Activated naive CD4-positive, alpha-beta T cell treated with anti-CD3 and anti-CD28 coated beads, Interleukin-2, amount 50 U/mL, for 72 hours (primary cell): ENCODE data around the gene DRAM2. TPM values are rescaled to one million over a fixed set of nuclear protein-coding genes. Genes with fewer than 3 reads are reported as not detected.

Source experiments
- ATAC-seq, 2 donors: fragments of 150-1000 bp; cut with Tn5 transposase; 2 replicates each; pipeline ENCODE4 v1.10.0; 2021; ENCODE audit warnings: mild to moderate bottlenecking in 2 of 2, moderate library complexity in 2 of 2
- DNase-seq, 2 donors: peaks; one replicate each; pipeline ENCODE4 v3.0.0; 2021 to 2022; ENCODE audit warnings: low spot score in 2 of 2
- H3K27ac Mint-ChIP-seq, 2 donors: one replicate each; pipeline ENCODE4 v1.8.0; 2022; ENCODE audit warnings: mild to moderate bottlenecking in 2 of 2, mixed read lengths in 2 of 2
- H3K36me3 Mint-ChIP-seq, 2 donors: one replicate each; pipeline ENCODE4 v1.8.0; 2022; ENCODE audit warnings: mixed read lengths in 2 of 2
- H3K9me3 Mint-ChIP-seq, 2 donors: one replicate each; pipeline ENCODE4 v1.8.0; 2022; ENCODE audit warnings: mixed read lengths in 2 of 2
- total RNA-seq, 2 donors: library from RNA; stranded (reverse); gene quantifications; one replicate each; pipeline ENCODE4 v1.2.3, GENCODE V29; 2022

Gene DRAM2
- 10 to 100 TPM; 23.0 to 36.1 TPM for total RNA-seq

DNA sequence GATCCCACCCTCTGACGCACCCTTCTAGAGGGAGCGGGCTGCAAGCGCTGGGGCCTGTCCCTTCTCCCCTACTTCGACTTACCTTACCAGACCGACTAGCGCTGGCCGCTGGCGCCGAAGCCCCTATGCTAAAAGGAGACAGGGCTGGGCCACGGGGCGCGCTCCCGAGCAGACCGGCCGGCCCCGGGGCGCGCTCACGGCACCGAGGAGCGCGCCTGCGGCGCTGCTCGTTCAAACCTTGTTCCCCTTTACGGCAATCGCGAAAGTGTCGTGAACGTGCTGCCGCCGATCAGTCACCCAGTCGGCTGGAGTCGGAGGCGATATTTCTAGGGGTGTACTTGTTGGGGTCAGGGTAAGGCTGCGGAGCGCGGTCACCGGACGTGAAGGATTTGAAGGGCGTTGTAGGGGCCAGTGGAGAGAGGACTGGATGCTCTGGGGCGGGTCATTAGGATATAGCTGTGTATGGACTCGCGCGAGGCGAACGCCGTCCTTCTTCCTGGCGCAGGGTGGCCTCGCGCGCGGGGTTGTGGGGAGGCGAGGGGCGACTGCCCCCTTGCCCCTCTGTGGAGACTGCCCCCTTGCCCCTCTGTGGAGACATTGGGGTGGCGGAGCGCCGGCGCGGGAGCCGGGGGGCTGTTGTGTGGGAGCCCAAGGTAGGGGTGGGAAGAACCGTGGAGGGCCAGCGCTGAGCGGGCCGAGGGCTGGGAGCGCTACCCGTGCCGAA is at the start of gene DRAM2, which contains the start of gene CEPT1:
TSS of gene DRAM2 (minus strand) at position 138 of the 724 bp plus-strand sequence. CDS start 8,539 bp downstream, outside the sequence.
TSS of gene CEPT1 (plus strand) at position 268 of the 724 bp plus-strand sequence. CDS start 7,492 bp downstream, outside the sequence.
- peak within 1 kb of the TSS; percentile 94 to 100 for H3K27ac Mint-ChIP-seq
- peaks cover 12 to 33% of the 10 kb centered on the region in 2 donors for H3K36me3 Mint-ChIP-seq
- peak; percentile 80 to 84 for ATAC-seq
- DNase-seq = peak; percentile 87 to 91
- H3K9me3 Mint-ChIP-seq = no peaks in the 10 kb centered on the region

DNA sequence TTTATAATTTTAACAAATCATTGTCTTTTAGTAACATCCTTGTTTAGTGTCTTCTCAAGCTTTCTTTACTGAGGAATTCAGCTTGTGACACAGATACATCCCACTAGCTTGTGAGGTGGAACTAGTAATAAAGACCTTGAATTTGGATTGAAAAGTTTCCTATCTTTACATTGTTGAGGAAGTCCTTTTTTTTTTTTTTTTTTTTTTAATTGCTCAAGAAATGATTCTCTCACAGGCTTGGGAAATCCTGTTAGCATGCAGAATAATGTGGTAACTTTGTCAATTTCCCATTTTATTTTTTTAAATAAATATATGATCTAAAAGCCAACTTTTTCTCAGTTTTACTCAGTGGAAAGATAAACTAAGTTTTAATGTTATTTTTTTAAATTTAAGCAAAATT is 44.8 kb upstream of the DRAM2 start:
- no peak for ATAC-seq
- peaks cover 35 to 77% of the 10 kb centered on the region in 2 donors for H3K36me3 Mint-ChIP-seq
- no peak for DNase-seq
- no peaks in the 10 kb centered on the region for H3K9me3 Mint-ChIP-seq
- no peak overlapping the region for H3K27ac Mint-ChIP-seq

DNA sequence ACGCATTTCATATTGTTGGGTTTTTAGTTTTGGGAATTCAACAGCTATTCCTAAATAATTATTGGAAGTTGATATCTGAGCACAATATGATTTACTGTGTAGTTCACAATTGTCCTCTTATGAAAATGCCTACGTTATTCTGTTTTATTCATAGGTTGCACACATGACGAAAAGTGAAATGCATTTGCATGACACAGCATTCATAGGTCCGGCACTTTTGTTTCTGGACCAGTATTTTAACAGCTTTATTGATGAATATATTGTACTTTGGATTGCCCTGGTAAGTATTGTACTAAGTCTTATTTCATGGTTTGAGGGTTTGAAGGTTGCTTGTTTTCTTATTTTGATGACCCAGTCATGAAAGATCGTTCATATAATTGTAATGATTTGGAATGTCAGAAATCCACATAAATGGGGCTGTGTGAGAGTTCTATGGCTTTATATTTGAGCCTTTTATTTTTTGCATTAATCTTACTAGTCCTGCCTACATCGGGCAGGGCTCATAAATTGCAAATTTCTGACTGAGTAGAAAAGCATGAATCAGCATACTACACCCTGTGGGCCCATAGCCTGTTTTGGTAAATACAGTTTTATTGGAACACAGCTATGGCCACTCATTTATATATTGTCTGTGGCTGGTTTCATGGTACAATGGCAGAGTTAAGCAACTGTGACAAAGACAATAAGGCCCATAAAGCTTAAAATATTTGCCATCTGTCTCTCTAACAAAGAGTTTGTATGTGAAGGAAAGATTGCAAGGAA is 43.6 kb upstream of the DRAM2 start:
- no peaks in the 10 kb centered on the region for H3K9me3 Mint-ChIP-seq
- H3K27ac Mint-ChIP-seq = peak overlapping the region in 1 of 2 donors; percentile 80
- DNase-seq (no peak), ATAC-seq (peak in 1 of 2 donors; percentile 19)
- H3K36me3 Mint-ChIP-seq = peaks cover 23 to 71% of the 10 kb centered on the region in 2 donors

DNA sequence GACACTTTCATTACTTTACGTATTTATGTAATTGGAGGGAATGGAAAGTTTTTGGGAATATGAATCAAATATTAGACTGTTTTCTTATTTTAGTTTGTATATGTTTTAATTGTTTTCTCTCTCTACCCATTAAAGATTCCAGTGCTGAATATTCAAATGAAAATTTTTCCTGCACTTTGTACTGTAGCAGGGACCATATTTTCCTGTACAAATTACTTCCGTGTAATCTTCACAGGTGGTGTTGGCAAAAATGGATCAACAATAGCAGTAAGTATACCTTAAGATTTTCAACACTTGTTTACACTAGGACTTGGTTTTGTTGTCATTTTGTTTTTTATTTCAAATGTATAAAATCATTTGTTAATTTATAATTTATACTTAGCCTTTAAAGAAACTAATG is 42.2 kb upstream of the DRAM2 start:
- H3K9me3 Mint-ChIP-seq = no peaks in the 10 kb centered on the region
- H3K36me3 Mint-ChIP-seq = peaks cover 18 to 56% of the 10 kb centered on the region in 2 donors
- H3K27ac Mint-ChIP-seq = peak overlapping the region; percentile 30 to 80
- ATAC-seq (no peak), DNase-seq (no peak)

DNA sequence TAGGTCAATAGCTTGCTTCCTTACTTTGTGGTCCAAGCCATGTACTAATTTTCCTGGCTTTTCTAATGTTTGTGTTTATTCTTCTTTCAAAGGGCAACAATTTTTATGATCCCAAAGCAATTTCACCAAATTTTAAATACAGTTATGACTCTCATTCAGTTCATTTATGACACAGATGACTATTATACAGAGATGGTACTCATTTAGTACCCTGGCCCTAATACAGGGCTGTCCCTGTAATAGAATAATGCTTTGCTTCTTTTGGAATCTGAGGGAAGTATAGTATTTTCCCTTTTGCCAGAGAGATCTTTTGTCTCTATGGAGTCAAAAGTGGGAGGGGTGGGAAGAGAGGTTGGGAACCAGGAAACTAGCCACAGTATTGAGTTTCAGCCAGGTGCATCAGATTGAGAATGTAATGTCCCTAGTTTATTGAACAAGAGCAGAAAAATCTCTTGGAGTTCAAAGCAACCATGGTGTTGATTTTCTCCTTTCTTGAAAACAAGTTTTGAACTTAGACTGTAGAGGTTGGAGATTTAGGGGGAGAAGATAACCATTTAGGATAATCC is 40.2 kb upstream of the DRAM2 start:
- ATAC-seq (peak; percentile 45 to 67), DNase-seq (no peak)
- H3K9me3 Mint-ChIP-seq = no peaks in the 10 kb centered on the region
- peaks cover 15 to 57% of the 10 kb centered on the region in 2 donors for H3K36me3 Mint-ChIP-seq
- H3K27ac Mint-ChIP-seq = peak overlapping the region; percentile 57 to 72

DNA sequence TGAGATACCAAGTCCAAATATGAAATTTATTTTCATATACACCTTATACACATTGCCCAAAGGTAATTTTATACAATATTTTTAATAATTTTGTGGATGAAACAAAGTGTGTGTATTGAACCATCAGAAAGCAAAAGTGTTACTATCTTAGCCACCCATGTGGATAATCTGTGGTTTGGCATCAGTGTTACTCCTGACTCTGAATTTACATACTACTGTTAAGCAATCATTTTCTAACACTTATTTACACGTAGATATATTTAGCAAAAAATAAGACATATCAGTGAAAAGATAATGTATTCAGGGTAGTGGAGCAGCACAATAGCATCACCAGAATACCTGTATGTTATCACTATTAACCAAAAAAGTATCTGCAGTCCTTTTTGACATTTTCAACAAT is 36.8 kb upstream of the DRAM2 start:
- ATAC-seq (no peak), DNase-seq (no peak)
- Mint-ChIP-seq H3K27ac (no peak overlapping the region), H3K36me3 (peaks cover 6 to 56% of the 10 kb centered on the region in 2 donors), H3K9me3 (no peaks in the 10 kb centered on the region)

DNA sequence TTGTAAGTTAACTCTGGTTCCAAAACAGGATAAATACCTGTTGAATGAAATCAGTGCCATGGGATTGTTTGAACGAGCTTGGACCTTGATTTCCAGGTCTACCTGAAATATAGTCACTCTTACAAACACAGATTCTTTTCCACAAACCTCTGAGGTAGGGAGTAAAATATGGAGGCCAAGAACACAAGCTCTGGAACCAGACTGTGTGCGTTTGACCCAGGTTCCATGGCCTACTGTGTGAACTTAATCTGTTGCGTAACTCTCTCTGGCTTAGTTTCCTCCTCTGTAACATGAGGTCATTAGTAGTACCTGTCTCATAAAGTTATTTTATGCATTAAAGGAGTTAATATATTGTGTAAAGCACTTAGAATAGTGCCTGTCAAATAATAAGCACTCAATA is 35.5 kb upstream of the DRAM2 start:
- ATAC-seq = no peak
- Mint-ChIP-seq H3K27ac (no peak overlapping the region), H3K36me3 (peaks cover 6 to 47% of the 10 kb centered on the region in 2 donors), H3K9me3 (no peaks in the 10 kb centered on the region)
- no peak for DNase-seq

DNA sequence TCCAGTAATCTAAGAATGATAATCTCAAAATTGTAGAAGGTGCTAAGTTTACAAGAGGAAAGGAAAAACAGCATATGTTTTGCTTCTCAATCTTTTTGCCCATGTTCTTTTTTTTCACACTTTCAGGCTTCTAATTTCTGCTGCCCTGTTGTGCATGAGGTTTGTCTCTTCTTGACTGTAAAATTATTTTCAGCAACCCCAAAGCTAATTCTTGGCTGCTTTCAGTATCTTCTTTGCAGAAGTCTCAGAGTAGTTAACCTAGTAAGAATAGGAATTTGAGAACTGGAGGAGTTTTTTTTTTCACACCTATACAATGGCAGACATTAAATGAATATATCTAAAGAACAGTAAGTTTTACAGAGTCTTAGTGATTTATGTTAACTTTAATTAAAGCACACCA is 34.2 kb upstream of the DRAM2 start:
- ATAC-seq = no peak
- peaks cover 0 to 41% of the 10 kb centered on the region in 2 donors for H3K36me3 Mint-ChIP-seq
- no peak for DNase-seq
- no peak overlapping the region for H3K27ac Mint-ChIP-seq
- H3K9me3 Mint-ChIP-seq = no peaks in the 10 kb centered on the region

DNA sequence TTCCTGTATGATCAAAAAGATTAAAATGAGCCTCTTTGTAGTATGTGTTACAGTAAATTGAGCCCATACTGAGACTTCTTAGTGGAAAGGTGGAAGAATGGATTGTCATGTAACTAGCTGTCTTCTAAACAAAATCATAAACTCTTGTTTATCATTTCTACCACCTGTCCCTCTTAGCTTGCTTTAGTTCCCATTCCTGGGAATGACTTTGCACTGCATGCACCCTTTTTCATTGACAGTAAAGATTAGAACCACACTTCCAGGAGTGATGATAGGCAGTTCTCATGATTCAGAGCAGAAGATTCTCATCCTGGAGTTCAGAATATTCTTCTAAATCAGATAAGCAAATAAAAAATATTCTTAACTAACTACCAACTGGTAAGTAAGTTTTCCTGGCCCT is 32.6 kb upstream of the DRAM2 start:
- Mint-ChIP-seq H3K36me3 (peaks cover 0 to 41% of the 10 kb centered on the region in 2 donors), H3K27ac (no peak overlapping the region), H3K9me3 (no peaks in the 10 kb centered on the region)
- ATAC-seq (no peak), DNase-seq (no peak)

DNA sequence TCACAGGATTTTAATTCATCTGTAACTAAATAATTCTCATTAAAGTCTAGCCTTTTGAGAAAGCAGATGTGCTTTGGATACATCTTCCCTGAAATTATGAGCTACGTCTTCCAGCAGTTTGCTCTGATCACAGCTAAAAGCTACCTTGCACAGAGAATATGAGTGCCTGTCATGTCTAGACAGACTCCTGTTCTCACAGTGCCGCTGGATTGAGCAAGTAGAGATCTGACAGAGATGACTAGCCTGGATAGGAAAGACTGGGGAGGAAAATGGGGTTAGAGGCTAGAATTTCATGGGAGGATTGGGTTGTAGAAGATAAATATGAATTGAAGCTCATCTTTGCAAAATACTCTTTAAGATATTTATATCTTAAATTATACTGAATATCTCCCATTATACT is 24.3 kb upstream of the DRAM2 start:
- no peak for ATAC-seq
- H3K36me3 Mint-ChIP-seq = no peaks in the 10 kb centered on the region
- no peaks in the 10 kb centered on the region for H3K9me3 Mint-ChIP-seq
- peak overlapping the region in 1 of 2 donors; percentile 4 for H3K27ac Mint-ChIP-seq
- DNase-seq = no peak

DNA sequence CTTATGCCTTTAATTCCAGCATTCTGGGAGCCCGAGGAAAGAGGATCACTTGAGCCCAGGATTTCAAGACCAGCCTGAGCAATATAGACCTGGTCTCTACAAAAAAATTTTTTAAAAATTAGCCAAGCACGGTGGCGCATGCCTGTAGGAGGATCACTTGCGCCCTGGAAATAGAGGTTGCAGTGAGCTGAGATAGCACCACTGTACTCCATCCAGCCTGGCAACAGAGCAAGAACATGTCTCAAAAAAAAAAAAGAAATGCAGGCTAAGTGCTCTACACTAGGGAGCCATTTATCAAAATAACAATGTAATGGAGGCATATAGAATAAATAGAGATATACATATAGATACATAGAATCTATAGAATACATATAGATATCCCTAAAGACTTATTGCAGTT is 23.5 kb upstream of the DRAM2 start:
- no peak for DNase-seq
- ATAC-seq = no peak
- Mint-ChIP-seq H3K9me3 (no peaks in the 10 kb centered on the region), H3K27ac (no peak overlapping the region), H3K36me3 (no peaks in the 10 kb centered on the region)

DNA sequence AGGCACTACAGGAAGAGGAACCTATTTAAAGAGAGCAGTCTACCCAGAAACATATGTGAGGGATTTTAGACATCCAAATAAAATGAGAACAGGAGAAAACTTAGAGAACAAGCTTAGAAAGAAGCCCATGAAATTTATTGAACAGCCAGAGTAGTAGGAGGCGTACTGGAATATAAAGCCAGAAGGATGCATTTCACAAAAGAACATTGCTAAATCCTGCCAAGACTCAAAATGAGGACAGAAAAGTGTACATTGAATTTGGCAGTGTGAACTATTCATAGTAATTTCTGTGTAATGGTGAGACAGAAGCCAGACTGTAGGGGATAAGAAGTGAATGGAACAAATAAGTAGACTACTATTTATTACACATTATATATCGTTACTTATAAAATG is 22.6 kb upstream of the DRAM2 start:
- Mint-ChIP-seq H3K36me3 (no peaks in the 10 kb centered on the region), H3K27ac (peak overlapping the region; percentile 0 to 15), H3K9me3 (no peaks in the 10 kb centered on the region)
- no peak for ATAC-seq
- DNase-seq = no peak

DNA sequence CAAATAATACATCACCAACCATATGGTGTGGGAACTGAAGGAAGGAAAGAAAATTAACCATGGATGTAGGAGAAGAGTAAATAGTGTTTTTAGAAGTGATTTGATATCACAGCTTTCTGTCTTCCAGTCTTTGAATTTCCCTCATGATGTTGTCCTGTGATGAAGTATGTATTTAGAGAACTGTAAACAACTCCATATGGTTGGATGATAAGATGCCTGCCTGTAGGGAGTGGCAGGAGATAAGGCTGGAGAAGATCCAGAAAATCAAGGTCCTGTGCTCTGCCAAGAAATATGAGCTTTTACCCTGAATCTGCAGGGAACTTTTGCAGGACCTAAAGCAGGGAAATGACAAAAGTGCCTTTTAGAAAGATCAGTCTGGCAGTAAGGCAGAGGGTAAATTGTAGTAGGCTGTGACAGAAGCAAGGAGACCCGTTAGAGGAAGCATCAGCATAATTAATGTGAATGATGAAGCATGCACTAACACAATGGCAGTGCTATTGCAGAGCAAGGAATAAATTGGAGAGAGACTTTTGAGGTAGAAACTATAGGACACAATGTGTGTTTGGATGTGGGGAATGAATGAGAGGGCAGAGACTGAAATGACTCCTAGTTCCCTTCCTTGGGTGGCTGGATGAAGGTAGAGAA is 22.1 kb upstream of the DRAM2 start:
- ATAC-seq = no peak
- no peak for DNase-seq
- Mint-ChIP-seq H3K36me3 (no peaks in the 10 kb centered on the region), H3K27ac (peak overlapping the region; percentile 0 to 15), H3K9me3 (no peaks in the 10 kb centered on the region)

DNA sequence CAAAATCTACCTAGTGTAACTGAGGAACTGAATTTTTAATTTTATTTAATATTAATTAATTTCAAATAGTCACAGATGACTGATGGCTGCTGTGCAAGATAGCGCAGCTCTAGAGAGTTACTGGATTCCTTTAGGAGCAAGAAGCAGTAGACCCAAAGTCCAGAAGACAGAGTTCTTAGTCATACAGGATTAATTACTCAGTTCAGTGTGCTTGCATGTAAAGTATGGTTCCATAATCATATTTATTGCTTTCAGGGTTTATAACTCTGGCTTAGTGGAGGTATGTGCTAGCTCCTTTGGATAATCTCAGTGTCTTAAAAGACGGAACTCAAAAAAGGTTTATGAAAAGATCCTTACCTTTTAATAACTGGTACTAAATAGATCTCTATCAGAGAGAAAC is 17.5 kb upstream of the DRAM2 start:
- Mint-ChIP-seq H3K27ac (no peak overlapping the region), H3K9me3 (peaks cover 0 to 9% of the 10 kb centered on the region in 2 donors), H3K36me3 (peaks cover 5 to 40% of the 10 kb centered on the region in 2 donors)
- ATAC-seq = no peak
- no peak for DNase-seq

DNA sequence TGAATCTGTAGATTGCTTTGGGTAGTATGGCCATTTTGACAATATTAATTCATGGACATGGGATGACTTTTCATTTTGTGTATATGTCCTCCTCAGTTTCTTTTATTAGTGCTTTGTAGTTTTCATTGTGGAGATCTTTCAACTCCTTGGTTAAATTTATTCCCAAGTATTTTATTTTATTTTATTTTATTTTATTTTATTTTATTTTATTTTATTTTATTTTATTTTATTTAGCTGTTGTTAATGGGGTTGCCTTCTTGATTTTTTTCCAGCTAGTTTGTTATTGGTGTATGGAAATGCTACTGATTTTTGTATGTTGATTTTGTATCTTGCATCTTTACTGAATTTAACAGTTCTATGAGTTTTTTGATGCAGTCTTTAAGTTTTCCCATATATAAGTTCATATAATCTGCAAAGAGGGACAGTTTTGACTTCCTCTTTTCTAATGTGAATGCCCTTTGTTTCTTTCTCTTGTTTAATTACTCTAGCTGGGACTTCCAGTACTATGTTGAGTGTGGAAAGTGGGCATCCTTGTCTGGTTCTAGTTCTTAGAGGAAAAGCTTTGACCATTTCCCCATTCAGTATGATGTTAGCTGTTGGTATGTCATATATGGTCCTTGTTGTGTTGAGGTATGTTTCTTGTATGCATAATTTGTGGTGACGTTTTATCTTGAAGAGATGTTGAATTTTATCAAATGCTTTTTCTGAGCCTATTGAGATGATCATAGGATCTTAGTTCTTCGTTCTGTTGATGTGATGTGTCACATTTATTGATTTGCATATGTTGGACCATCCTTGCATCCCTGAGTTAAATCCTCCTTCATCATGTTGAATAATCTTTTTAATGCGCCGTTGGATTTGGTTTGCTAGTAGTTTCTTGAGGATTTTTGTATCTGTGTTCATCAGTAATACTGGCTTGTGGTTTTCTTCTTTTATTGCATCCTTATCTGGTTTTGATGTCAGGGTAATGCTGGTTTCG is 14.4 kb upstream of the DRAM2 start:
- no peak overlapping the region for H3K27ac Mint-ChIP-seq

DNA sequence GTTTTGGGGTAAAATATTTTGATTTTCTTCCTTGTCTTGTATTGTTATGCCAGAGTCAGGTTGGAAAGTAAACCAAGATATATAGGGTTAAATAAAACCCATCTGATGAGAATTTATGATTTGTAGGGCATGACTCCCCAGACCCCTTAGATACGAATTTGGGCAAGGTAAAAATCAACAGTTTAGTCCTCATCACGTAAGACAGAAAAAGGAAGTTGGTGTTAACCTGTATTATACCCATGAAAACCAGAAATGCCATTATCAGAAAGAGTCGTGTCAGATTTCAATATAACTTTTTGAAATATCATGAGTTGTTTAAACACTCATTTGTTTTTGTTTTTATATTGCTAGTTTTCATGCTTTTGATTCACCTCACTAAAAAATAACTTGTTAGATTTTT is 11.9 kb upstream of the DRAM2 start:
- ATAC-seq = no peak

More for the DNA sequence above, 14.4 kb upstream of the DRAM2 start:
- peaks cover 0 to 9% of the 10 kb centered on the region in 2 donors for H3K9me3 Mint-ChIP-seq
- peaks cover 13 to 65% of the 10 kb centered on the region in 2 donors for H3K36me3 Mint-ChIP-seq
- no peak for DNase-seq
- no peak for ATAC-seq

More for the DNA sequence above, 11.9 kb upstream of the DRAM2 start:
- Mint-ChIP-seq H3K27ac (no peak overlapping the region), H3K36me3 (peaks cover 18 to 71% of the 10 kb centered on the region in 2 donors), H3K9me3 (peaks cover 0 to 9% of the 10 kb centered on the region in 2 donors)
- no peak for DNase-seq
